Hippocampal formation (tissue), 2 donors: ENCODE measurements around the gene PAPPA2.

Source experiments
- DNase-seq, 2 donors: peaks; one replicate each; lab custom pipeline; 2025; lab: John Stamatoyannopoulos, UW

Gene PAPPA2

GRCh38 chr1:176854758-176855745, 392.1 kb downstream of the PAPPA2 start:
- DNase-seq = no peak

GRCh38 chr1:176857632-176858031, 394.7 kb downstream of the PAPPA2 start:
- DNase-seq = no peak

GRCh38 chr1:176858433-176858916, 395.5 kb downstream of the PAPPA2 start:
- DNase-seq = no peak

GRCh38 chr1:176863613-176864012, 400.6 kb downstream of the PAPPA2 start:
- no peak for DNase-seq

GRCh38 chr1:176864211-176864610, 401.2 kb downstream of the PAPPA2 start:
- no peak for DNase-seq

GRCh38 chr1:176866011-176866714, 403.2 kb downstream of the PAPPA2 start:
- DNase-seq = no peak

GRCh38 chr1:176869577-176869976, 406.6 kb downstream of the PAPPA2 start:
- DNase-seq = no peak

GRCh38 chr1:176876966-176877515, 414.1 kb downstream of the PAPPA2 start:
- no peak for DNase-seq

- no peak for DNase-seq
Observed at GRCh38 chr1:176877557-176877956, 414.6 kb downstream of the PAPPA2 start.

GRCh38 chr1:176878750-176879536, 416.0 kb downstream of the PAPPA2 start:
- DNase-seq = no peak

- DNase-seq = no peak
Observed at GRCh38 chr1:176879784-176880620, 417.0 kb downstream of the PAPPA2 start.

GRCh38 chr1:176880955-176881595, 418.1 kb downstream of the PAPPA2 start:
- peak; percentile 46 to 52 for DNase-seq

GRCh38 chr1:176884286-176884685, 421.3 kb downstream of the PAPPA2 start:
- no peak for DNase-seq

GRCh38 chr1:176884911-176885310, 421.9 kb downstream of the PAPPA2 start:
- no peak for DNase-seq

- DNase-seq = no peak
Observed at GRCh38 chr1:176885341-176885740, 422.4 kb downstream of the PAPPA2 start.

- no peak for DNase-seq
Observed at GRCh38 chr1:176885751-176886150, 422.8 kb downstream of the PAPPA2 start.

GRCh38 chr1:176888471-176889032, 425.6 kb downstream of the PAPPA2 start:
- peak in 1 of 2 donors; percentile 11 for DNase-seq

GRCh38 chr1:176893625-176894352, 430.8 kb downstream of the PAPPA2 start:
- DNase-seq = no peak

GRCh38 chr1:176894450-176894849, 431.5 kb downstream of the PAPPA2 start:
- no peak for DNase-seq
